Measurements from ENCODE around the gene PI4K2B. TPM values are rescaled to one million over a fixed set of nuclear protein-coding genes. Genes with fewer than 3 reads are reported as not detected.

PI4K2B gene
- total and polyA plus RNA-seq, 2 of the 8 experiments (the other 6 are each of a cell fraction or from before 2014, with no cell fraction given) = 3.0 to 16.2 TPM

- H4K91ac ChIP-seq (replicated peaks; ENCODE audit: insufficient read length, low read length) = no peak overlapping the region
- H3K56ac ChIP-seq (replicated peaks; ENCODE audit: insufficient read length, low read depth, low read length) = no peak overlapping the region
- no peak overlapping the region for H2BK120ac ChIP-seq (replicated peaks; ENCODE audit: low read depth, low read length)
- H3K79me2 ChIP-seq (ENCODE audit: control insufficient read depth in 1 of 2, insufficient read depth in 2 of 2, low read length in 2 of 2) = no peaks in the 10 kb centered on the region
- no peak overlapping the region for H2BK5ac ChIP-seq (ENCODE audit: low read depth, low read length)
- no peak overlapping the region for H2BK12ac ChIP-seq (ENCODE audit: low read depth, low read length)
- H3K23me2 ChIP-seq (ENCODE audit: low read depth, low read length) = no peaks in the 10 kb centered on the region
- H3K9ac ChIP-seq (replicated peaks in 1 of 4; ENCODE audit: extremely low read depth in 1 of 4, low read depth in 3 of 4, low read length in 3 of 4) = no peak overlapping the region
- FAIRE-seq = no peak
- TF ChIP-seq EZH2 (IDR thresholded peaks at IDR 0.05; ENCODE audit: low read depth, low read length, severe bottlenecking) (no peak), CHD1 (IDR thresholded peaks at IDR 0.05; ENCODE audit: low read depth, low read length) (no peak), SAP30 (IDR thresholded peaks at IDR 0.05; ENCODE audit: insufficient read depth, insufficient replicate concordance, low read length) (no peak)
- H4K8ac ChIP-seq (ENCODE audit: extremely low read depth, insufficient read depth, low read length) = no peak overlapping the region
- H3K9me3 ChIP-seq (ENCODE audit: insufficient read depth in 2 of 2, low read depth in 1 of 2, low read length in 1 of 2) = no peaks in the 10 kb centered on the region
- H2AFZ ChIP-seq (ENCODE audit: low read length) = no peak overlapping the region
- no peak for DNase-seq (ENCODE audit: low read depth in 1 of 2, low spot score in 2 of 2)
- no peak overlapping the region for H2AK5ac ChIP-seq (ENCODE audit: low read depth, low read length)
- no peaks in the 10 kb centered on the region for H4K20me1 ChIP-seq (replicated peaks in 1 of 2; ENCODE audit: control insufficient read depth in 1 of 2, insufficient read depth in 2 of 2, low read length in 2 of 2)
- no peak overlapping the region for H4K5ac ChIP-seq (ENCODE audit: insufficient read length, low read depth, low read length)
- POLR2A ChIA-PET (ENCODE audit: partially characterized antibody) = no interaction called here
- H3K4me2 ChIP-seq (ENCODE audit: insufficient read depth in 1 of 2, low read depth in 2 of 2, low read length in 2 of 2) = no peak overlapping the region
- H3K4me1 ChIP-seq (replicated peaks in 1 of 4; ENCODE audit: control insufficient read depth in 3 of 4, insufficient read depth in 4 of 4, low read length in 3 of 4) = no peaks in the 10 kb centered on the region
- no peak overlapping the region for H2BK20ac ChIP-seq (ENCODE audit: low read length)
- H3K36me3 ChIP-seq (ENCODE audit: control insufficient read depth in 2 of 4, insufficient read depth in 4 of 4, low read length in 3 of 4) = no peaks in the 10 kb centered on the region
- H3K18ac ChIP-seq (ENCODE audit: extremely low read depth, low read length) = no peak overlapping the region
- CTCF ChIA-PET (ENCODE audit: partially characterized antibody) = interaction anchor here (4.5 kb wide), 1 partner anchor 11 kb away, joined by 31 read pairs; the partner anchor contains the start of gene ZCCHC4
- WGBS, 2 experiments (ENCODE audit: extremely low coverage in 1 of 2, insufficient coverage in 1 of 2, insufficient read length in 1 of 2, insufficient replicate concordance in 2 of 2, low coverage in 1 of 2, low lambda C conversion rate in 2 of 2, missing lambda C conversion rate in 1 of 2) = 77% methylated on average over 4 of the region's 4 CpGs; no CpG with 5 or more reads in 1 of the 2 experiments
- H3K27me3 ChIP-seq (replicated peaks in 1 of 4; ENCODE audit: control insufficient read depth in 3 of 4, extremely low read depth in 1 of 4, insufficient read depth in 3 of 4, low read length in 3 of 4) = no peaks in the 10 kb centered on the region
- H3K4me3 ChIP-seq (ENCODE audit: extremely low read depth in 1 of 4, insufficient read depth in 2 of 4, low read depth in 3 of 4, low read length in 4 of 4) = no peak overlapping the region
- H3K14ac ChIP-seq (ENCODE audit: insufficient read length) = no peak overlapping the region
- no peak overlapping the region for H3K4ac ChIP-seq (replicated peaks; ENCODE audit: insufficient read length, low read depth, low read length)
- H3K27ac ChIP-seq (ENCODE audit: low read depth, low read length) = no peak overlapping the region
- no peaks in the 10 kb centered on the region for H3K79me1 ChIP-seq (ENCODE audit: low read depth, low read length)
- no peak overlapping the region for H2BK15ac ChIP-seq (ENCODE audit: low read length)
- no peak overlapping the region for H3K23ac ChIP-seq (ENCODE audit: insufficient read length)
These were observed 67.6 kb downstream of the PI4K2B start for GRCh38 chr4:25301471-25301870.

Data from H1 (cell line).